Heart right ventricle (tissue), 16 donors: ENCODE measurements around the gene PIRT. TPM values are rescaled to one million over a fixed set of nuclear protein-coding genes. Genes with fewer than 3 reads are reported as not detected.

ENCODE experiments used
- ATAC-seq, 8 donors: fragments of 200-7000 bp; cut with Tn5 transposase; one replicate each; pipeline ENCODE4 v1.9.1; 2020; ENCODE audit warnings: mild to moderate bottlenecking in 8 of 8, moderate library complexity in 8 of 8, moderate number of reproducible peaks in 1 of 8
- DNase-seq, 2 donors: peaks; one replicate each; pipeline ENCODE4 v3.0.0-alpha.2; 2020
- H3K27ac ChIP-seq, 10 donors: fragments of 200-600 bp; sonication (generic) in 2 of 10; one replicate each; pipeline versions ENCODE4 v1.5.0 to v1.8.0; 2020 to 2022; ENCODE audit warnings: mild to moderate bottlenecking in 3 of 10
- H3K27me3 ChIP-seq, 7 donors: fragments of 200-600 bp; one replicate each; pipeline ENCODE4 v1.8.0; 2021 to 2022; ENCODE audit warnings: mild to moderate bottlenecking in 2 of 7
- H3K36me3 ChIP-seq, 9 donors: fragments of 200-600 bp; sonication (generic) in 1 of 9; one replicate each; pipeline versions ENCODE4 v1.5.0 to v1.8.0; 2020 to 2022; ENCODE audit warnings: mild to moderate bottlenecking in 2 of 9
- H3K4me1 ChIP-seq, 9 donors: fragments of 200-600 bp; sonication (generic) in 1 of 9; one replicate each; pipeline versions ENCODE4 v1.5.0 to v1.8.0; 2020 to 2022; ENCODE audit warnings: mild to moderate bottlenecking in 4 of 9
- H3K4me3 ChIP-seq, 10 donors: fragments of 200-600 bp; sonication (generic) in 2 of 10; one replicate each; pipeline versions ENCODE4 v1.5.0 to v1.8.0; 2020 to 2022; ENCODE audit warnings: mild to moderate bottlenecking in 7 of 10, moderate library complexity in 2 of 10
- H3K9me3 ChIP-seq, 11 donors: fragments of 200-600 bp in 10 of 11; sonication (generic) in 2 of 11; one replicate each; pipeline versions ENCODE4 v1.5.0 to v1.8.0; 2013 to 2022; ENCODE audit warnings: mild to moderate bottlenecking in 2 of 11, control low read depth in 1 of 11, moderate library complexity in 1 of 11
- WGBS, 2 donors: extraction: QIAGEN DNeasy Blood & Tissue Kit; methylation state at CpG; one replicate each; pipeline ENCODE4 v1.1.7; 2013; ENCODE audit warnings: inconsistent platforms in 1 of 2; 5-methylcytosine and 5-hydroxymethylcytosine counted together
- intact Hi-C, 10 donors: fragments of 100-400 bp; cut with DNase I; formaldehyde crosslinking; loops; one replicate each; pipeline versions ENCODE4 v1.11.1 to v1.14.2; 2022
- polyA plus RNA-seq, 2 donors: library from polyadenylated mRNA; stranded (reverse); fragments of 200-250 nt; gene quantifications; one replicate each; pipeline ENCODE4 v1.2.3, GENCODE V29; 2013
- total RNA-seq, 10 donors: library from RNA; stranded (reverse); fragmentation: NEBNext Ultra II Directional in 3 of 10; extraction: Animal tissue kit (Norgen Biotek cat#: 25700) in 3 of 10; gene quantifications; one replicate each; pipeline versions ENCODE4 v1.2.1 to v1.2.4, GENCODE V29; 2021 to 2023
- TF ChIP-seq, protein P1 (sequence below), 9 donors: fragments of 200-600 bp; sonication (generic) in 2 of 9; IDR thresholded peaks; one replicate each; pipeline versions ENCODE4 v1.5.0 to v1.8.0; 2021 to 2022; ENCODE audit warnings: antibody characterized with exemption in 9 of 9, mild to moderate bottlenecking in 5 of 9, moderate library complexity in 1 of 9
- donor health status: Arrhythmogenic right ventricular cardiomyopathy.
- donor health status: ischemic (EF 13 %, LVEDD 7.1; RV severe dilation, severe dysfunction).
- donor health status: healthy with polysubstance abuse.
- donor health status: DM: no; HTN: yes; CAD: no.
- donor health status: DM: no; HTN: no; CAD: no.
- donor health status: ischemic (EF 25% LVEDD 6.9; RV normal size, moderate dysfunction).
- donor health status: ischemic (EF 25% LVEDD 5.7; RV mildly dilated, moderate dysfunction).
- donor health status: healthy.
- donor health status: DM: yes; HTN: yes; CAD: no.
- donor health status: Ischemic cardiomyopathy.
- donor health status: ischemic (EF 35%, LVEDD 5.7; RV mildly dilated, moderate dysfunction).
- donor health status: nonischemic (EF 11% LVEDD 7.7; RV severe dilation, severe dysfunction).
- donor health status: DM: yes; HTN: yes; CAD: no.
- donor health status: PGD.
- donor health status: ischemic (EF 29% LVEDD 5.4; RV normal size, mild dysfunction).
- donor health status: nonischemic (EF 23%, LVEDD 6.1; RV moderate dilation, normal function).

PIRT gene
- total and polyA plus RNA-seq, 12 donors = not detected

DNA sequence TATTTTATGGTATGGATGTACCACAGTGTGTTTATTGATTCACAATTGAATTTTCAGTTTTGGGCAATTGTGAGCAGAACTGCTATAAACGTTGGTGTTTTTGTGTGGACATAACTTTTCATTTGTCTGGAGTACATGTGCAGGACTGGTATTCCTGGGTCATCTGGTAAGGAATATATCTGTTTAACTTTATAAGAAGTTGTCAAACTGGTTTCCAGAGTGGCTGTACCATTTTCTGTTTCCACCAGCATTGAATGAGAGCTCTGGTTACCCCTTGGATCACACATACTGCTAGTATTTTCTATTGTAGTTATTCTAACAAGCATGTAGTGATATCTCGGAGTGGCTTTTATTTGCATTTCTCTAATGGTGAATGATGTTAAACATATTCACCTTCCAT lies 58.3 kb downstream of the PIRT start:
- Histone ChIP-seq H3K9me3 (peaks cover 0 to 37% (median 0%) of the 10 kb centered on the region in 11 donors), H3K36me3 (no peaks in the 10 kb centered on the region), H3K27ac (no peak overlapping the region), H3K4me1 (no peaks in the 10 kb centered on the region), H3K27me3 (no peaks in the 10 kb centered on the region), H3K4me3 (no peak overlapping the region)
- TF ChIP-seq, protein P1, sequence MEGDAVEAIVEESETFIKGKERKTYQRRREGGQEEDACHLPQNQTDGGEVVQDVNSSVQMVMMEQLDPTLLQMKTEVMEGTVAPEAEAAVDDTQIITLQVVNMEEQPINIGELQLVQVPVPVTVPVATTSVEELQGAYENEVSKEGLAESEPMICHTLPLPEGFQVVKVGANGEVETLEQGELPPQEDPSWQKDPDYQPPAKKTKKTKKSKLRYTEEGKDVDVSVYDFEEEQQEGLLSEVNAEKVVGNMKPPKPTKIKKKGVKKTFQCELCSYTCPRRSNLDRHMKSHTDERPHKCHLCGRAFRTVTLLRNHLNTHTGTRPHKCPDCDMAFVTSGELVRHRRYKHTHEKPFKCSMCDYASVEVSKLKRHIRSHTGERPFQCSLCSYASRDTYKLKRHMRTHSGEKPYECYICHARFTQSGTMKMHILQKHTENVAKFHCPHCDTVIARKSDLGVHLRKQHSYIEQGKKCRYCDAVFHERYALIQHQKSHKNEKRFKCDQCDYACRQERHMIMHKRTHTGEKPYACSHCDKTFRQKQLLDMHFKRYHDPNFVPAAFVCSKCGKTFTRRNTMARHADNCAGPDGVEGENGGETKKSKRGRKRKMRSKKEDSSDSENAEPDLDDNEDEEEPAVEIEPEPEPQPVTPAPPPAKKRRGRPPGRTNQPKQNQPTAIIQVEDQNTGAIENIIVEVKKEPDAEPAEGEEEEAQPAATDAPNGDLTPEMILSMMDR (IDR thresholded peaks at IDR 0.05) = no peak
- WGBS, 2 donors = 82 to 84% methylated on average over 2 of the region's 2 CpGs
- no peak for ATAC-seq
- no peak for DNase-seq
- intact Hi-C loops = no loop called here

DNA sequence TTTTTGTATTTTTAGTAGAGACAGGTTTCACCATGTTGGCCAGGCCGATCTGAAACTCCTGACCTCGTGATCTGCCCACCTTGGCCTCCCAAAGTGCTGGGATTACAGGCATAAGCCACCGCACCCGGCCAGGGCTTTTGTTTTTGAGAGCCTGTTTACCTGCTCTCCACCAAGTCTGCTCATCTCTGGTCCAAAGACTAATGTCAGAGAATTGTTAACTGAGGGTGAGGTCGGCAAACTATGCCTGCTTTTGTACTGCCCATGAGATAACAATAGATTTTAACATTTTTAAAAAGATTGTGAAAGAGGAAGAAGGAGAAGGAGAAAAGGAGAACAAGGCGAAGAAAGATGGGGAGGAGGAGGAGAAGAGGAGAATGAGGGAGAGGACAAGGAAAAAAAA lies 60.0 kb downstream of the PIRT start:
- TF ChIP-seq, protein P1 (IDR thresholded peaks at IDR 0.05) = no peak
- H3K4me1 ChIP-seq = no peaks in the 10 kb centered on the region
- H3K4me3 ChIP-seq = no peak overlapping the region
- ATAC-seq = no peak
- H3K36me3 ChIP-seq = no peaks in the 10 kb centered on the region
- WGBS, 2 donors = 79 to 85% methylated on average over 6 of the region's 6 CpGs
- no peaks in the 10 kb centered on the region for H3K27me3 ChIP-seq
- DNase-seq = no peak
- peaks cover 0 to 33% (median 0%) of the 10 kb centered on the region in 11 donors for H3K9me3 ChIP-seq
- no peak overlapping the region for H3K27ac ChIP-seq
- intact Hi-C loops = no loop called here

DNA sequence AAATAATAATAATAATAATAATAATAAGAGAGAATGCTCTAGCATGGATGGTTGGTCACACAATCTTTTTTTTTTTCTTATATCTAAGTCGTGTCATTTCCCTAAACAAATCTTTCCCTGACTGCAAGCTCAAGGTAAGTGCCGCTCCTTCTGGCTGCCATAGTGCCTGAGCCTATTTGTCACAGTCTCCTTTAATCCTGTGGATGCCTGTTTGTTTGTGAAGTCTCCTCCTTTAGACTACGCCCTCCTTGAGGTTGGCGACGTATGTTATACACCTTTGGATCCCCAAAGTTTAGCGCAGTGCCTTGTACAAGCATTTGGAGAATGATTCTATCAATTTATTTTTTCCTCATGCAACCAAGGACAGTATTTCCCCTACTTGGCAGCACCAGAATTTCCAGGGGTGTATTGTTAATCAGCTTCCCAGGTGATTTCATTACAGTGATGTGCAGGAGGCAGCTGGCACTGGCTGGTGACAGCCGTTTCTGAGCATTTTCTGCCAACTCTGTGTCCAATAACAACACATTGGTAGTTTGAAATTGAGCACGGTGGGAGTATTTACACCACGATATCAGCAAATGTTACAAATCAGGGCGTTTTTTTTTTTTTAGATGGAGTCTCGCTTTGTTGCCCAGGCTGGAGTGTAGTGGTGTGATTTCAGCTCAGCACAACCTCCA lies 60.6 kb downstream of the PIRT start:
- no peak for DNase-seq
- no peak for ATAC-seq
- H3K36me3 ChIP-seq = no peaks in the 10 kb centered on the region
- no peaks in the 10 kb centered on the region for H3K4me1 ChIP-seq
- TF ChIP-seq, protein P1 (IDR thresholded peaks at IDR 0.05) = no peak
- H3K4me3 ChIP-seq = no peak overlapping the region
- intact Hi-C loops = no loop called here
- peaks cover 0 to 32% (median 3%) of the 10 kb centered on the region in 11 donors for H3K9me3 ChIP-seq
- H3K27me3 ChIP-seq = no peaks in the 10 kb centered on the region
- 89% methylated on average over 11 of the region's 11 CpGs for WGBS, 2 donors
- no peak overlapping the region for H3K27ac ChIP-seq

DNA sequence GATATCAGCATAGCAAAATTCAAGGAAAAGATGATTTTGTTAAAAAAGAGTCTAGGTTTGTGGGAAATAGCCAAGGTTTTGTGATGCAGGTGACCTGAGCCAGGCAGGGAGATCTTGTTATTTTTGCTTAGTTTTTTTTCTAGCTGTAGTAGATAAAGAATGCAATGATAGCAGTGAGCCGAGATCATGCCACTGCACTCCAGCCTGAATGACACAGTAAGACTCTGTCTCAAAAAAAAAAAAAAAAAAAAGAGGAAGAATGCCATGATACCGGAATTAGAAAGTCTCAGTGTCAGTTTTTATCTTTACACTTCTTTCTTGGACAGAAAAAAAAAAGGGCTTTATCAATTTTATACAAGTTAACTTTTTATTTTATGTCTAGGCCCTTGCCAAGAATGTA lies 61.5 kb downstream of the PIRT start:
- Histone ChIP-seq H3K36me3 (no peaks in the 10 kb centered on the region), H3K27me3 (peaks cover 0 to 4% (median 0%) of the 10 kb centered on the region in 7 donors), H3K9me3 (peaks cover 0 to 30% (median 8%) of the 10 kb centered on the region in 11 donors), H3K4me3 (no peak overlapping the region), H3K4me1 (no peaks in the 10 kb centered on the region), H3K27ac (no peak overlapping the region)
- intact Hi-C loops = no loop called here
- TF ChIP-seq, protein P1 (IDR thresholded peaks at IDR 0.05) = no peak
- ATAC-seq = no peak
- DNase-seq = no peak
- 28 to 33% methylated on average over 2 of the region's 2 CpGs for WGBS, 2 donors
